HG03469 (cell line): ENCODE results near the gene DGKZ.

Source experiments
- ATAC-seq: cut with Tn5 transposase; IDR thresholded peaks from one replicate; pipeline ENCODE4 v1.9.1; 2021; ENCODE audit warnings: mild to moderate bottlenecking, moderate library complexity, moderate number of reproducible peaks; ENCODE audit not compliant: unreplicated experiment

The DGKZ gene

DNA sequence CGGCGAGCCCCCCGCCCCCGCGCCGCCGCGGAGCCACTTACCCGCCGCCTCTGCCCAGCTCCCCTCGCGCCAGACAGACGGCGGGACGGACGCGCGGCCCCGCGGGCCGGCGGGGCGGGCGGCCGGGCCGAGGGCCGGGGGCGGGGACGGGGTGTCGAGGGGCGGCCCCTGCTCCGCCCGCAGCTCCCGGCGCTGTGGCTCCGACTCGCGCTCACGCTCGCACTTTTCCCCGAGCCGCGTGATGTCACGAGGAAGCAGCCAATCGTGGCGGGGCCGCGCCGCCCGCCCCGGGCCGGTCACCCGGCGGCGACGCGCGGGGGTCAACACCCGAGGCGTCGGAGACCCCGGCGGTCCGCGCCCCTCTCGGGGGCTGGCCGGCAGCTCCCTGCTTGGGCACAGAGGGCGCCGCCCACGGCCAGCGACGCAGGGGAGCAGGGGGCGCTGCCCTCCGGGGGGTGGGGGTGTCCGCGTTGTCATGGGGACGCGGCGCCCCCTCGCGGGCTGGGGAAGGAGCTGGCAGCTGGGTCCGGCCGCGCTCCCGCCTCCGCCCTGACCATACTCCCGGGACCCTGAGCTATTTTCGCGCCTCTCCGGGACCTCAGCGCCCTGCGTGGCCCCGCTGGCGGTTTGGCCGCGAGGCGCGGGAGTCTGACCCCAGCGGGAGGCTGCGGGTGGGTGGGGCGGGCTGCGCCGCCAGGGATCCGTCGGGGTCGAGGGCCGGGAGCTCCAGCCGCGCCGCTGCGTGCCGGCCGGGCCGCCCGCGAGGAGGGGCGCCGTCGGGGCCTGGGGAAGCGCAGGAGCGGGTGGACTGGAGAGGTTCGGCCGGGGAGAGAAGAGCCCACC lies 44.5 kb downstream of the DGKZ start, which contains the start of gene CHRM4:
Gene CHRM4 (minus strand): TSS at position 199 of the 843 bp plus-strand sequence. CDS start 5,219 bp downstream, outside the sequence.
- no peak for ATAC-seq

DNA sequence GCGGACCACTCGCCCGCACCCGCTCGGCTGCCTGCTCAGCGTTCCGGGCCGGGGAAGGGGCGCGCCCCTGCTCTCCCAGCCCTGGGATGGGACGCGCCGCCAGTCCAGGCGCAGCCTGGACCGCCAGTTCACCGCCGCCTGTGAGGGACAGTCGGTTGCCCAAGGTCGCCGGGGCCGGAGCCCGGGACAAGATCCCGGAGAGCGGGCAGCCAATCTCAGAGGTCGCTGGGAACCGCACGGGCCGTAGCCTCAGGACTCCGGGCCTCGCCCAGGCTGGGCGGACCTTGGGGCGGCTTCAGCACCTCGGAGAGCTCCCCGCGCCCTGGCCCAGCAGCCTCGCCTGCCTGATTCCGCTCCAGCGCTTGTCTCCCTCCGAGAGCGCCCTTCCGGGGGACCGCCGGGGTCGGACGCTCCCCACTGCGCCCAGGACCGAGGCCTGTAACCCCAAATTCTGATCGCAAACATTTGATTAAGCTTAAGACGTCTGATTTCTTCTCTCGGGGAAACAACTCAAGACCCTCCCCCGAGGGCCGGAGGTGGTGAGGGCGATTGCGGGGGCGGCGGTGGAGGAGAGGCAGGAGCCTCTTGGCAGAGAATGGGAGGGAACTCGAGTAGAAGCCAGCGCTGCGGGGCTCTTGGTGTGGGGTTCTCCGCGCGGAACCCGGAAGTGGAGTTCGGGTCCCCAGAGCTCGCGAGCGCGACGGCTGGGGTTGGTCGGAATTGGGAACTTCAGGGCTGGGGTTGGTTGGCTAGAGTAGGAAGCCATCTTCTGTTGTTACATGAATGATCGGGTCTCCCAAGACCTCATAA lies 45.4 kb downstream of the DGKZ start:
- ATAC-seq: no peak

DNA sequence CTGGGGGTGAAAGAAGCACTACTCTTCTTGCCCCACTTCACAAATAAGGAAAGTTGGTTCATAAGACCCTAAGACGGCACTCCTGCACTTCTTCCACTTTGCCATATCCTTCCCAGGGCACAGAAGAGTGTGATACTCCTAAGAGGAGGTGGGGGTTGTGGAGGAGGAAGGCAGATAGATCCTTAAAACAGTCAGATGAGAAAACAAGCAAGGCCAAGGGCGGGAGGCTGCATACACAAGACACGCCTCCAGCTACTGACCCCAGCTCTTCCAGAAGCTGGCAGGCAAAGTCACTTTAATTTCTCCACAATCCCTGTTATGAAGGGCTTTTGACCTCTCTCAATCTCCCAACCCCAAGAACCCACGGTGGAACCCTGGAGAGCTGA lies 46.0 kb downstream of the DGKZ start:
- no peak for ATAC-seq

DNA sequence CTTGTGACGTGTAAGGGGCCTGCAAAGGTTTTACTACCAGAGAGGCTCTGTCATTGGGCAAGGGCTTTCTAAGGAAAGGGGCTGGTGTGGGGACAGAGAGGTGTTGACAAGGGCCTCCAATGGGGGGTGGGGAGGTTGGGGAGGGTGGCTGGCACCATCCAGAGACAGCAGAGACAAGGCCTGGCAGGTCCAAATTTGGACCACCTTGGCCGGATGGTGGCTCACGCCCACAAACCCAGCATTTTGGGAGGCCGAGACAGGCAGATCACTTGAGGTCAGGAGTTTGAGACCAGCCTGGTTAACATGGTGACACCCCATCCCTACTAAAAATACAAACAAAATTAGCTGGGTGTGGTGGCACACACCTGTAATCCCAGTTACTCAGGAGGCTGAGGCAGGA lies 46.5 kb downstream of the DGKZ start:
- no peak for ATAC-seq

DNA sequence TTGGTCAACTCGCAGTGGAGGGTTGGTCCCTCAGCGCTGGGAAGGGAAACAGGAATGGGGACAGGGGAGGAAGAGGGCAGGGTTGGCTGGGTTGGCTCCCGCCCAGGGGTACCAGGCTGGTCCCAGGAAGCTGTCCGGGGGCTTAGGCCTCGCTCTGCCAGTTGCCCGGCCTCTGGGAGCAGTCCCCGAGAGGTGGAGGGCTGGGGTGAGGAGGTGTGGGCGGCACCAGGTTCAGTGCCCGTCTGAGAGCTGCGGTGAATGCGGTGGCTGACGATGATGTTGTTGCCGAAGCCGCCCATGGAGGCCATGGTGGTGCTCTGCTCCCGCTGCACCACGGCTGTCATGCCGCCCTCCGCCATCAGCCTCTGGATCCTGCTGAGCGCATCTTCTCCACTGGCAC lies 50.3 kb downstream of the DGKZ start:
- no peak for ATAC-seq

DNA sequence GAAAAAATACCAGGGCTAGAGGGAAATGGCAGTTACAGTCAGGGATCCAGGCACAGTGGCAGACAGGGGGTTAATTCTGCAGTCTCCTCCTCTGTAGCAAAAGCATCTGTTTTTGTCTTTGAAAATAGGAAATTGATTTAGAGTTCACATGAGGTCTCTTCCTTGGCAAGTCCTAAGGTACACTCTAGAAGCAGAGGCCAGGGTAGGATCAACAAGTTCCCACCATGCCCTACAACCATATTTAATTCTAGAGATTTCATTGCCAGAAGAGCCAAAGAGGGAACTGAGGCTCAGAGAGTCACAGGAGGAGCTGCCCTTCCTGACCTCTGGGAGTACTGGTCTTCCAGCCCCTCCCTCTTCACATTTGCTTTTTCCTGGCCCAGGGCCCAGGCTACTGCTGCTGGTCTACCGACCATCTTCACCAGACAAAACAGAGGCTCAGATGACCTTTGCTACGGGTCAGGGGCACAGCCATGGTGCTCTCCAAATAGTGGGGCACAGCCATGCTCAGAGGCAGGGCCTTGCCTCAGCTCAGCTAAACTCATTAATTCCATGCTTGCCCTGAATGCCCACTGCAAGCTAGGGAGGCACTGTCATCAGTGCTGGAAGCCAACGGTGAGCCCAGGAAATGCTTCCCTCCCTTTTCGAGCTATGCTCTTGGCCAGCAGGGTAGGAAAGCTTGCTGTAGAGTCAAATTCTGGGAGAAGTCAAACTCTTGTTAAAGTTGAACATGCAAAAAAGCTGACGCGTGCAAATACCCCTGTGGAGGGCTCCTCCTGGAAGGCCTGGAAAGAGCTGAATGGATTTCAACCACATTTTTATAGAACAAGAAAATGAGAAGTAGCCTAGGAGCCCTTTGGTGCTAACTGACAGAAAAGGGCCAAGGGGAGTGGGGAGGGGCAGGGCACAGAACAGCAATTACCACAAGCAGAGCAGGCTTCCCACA lies 56.0 kb downstream of the DGKZ start:
- no peak for ATAC-seq

DNA sequence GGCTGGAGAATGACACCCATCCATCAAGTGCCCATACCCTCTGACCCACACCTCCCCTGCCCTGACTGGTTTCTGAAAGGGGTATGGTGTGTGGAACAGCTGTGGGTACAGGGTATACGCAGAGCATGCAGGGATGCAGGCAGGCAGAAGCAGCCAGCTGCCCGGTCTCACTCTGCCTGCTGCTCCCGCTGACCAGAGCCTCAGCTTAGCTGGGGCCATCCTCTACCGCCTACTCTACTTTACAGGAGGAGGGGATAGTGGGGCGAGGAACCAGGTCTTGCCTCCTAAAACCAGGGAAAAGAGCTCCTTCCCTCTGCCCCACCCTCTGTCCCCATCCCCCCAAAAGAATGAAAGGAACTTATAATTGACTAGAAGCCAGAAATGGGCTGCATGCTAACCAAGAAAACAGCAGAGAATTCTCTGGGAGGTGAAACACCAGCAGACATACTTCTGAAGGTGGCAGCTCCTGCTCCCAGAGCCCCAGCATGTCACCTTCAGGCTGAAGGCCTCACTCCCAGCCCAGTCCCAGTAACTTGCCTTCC lies 57.3 kb downstream of the DGKZ start:
- no peak for ATAC-seq

DNA sequence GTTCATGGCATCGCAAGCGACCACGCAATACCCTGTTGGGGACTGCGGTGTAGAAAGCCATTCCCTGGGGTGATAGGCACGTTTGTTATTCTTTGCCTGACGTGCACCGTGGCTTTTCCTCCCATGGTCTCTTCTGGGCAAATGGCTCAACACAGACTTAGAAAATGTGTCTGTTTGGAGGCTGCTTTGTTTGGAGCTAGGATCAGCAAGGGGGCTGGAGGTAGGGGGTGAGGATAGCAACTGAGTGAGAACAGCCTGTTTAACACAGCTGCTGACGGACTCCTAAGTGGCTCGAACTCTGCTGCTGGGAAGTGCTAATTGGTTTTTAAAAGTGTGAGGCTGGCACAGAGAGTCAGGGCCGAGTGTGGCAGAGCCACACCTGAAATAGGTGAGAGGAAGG lies 60.4 kb downstream of the DGKZ start:
- ATAC-seq: no peak

DNA sequence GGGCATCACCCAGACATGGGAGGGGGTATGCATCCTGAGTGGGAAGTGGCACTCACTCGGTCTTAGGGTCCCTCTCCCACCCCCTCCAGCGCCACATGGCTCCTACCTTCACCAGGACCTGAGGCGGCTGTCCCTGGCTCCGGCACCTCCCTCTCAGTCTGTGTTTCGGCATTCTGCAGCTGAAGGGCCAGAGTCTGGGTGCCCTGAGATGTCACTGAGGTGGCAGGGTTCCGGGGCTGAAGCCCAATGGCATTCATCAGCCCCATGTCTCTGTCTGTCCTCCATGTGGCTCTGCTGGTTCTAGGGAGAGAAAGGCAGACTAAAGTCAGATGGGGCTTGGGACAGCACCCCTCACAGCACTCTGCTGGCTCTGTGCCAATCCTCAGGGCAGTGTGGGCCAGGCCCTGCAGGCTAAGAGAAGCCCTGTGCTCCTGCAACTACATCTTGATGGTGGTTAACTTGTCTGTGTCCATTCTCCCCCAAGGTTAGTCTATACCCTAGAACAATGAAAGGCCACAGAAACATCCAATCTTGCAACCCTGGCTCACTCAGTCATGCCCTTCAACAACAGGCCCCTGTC lies 61.2 kb downstream of the DGKZ start:
- no peak for ATAC-seq

DNA sequence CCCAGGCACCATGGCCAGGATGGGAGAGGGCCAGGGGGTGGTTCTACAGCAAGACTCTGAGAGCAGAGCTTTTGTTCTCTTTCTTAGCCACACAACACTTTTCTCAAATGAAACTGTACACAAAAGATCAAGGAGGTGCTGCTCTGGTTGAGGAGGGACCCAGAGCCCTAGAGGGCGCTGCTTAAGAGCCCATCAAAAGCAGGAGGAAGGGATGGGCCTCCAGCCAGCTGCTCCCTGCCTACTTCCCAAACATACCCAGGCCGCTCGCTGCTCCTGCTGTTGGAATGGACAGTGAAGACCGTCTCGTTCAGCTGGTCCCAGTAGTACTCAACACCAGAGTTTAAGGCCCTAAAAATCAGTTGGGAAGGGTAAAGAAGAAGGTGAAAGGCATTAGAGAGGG lies 62.8 kb downstream of the DGKZ start:
- ATAC-seq: no peak

DNA sequence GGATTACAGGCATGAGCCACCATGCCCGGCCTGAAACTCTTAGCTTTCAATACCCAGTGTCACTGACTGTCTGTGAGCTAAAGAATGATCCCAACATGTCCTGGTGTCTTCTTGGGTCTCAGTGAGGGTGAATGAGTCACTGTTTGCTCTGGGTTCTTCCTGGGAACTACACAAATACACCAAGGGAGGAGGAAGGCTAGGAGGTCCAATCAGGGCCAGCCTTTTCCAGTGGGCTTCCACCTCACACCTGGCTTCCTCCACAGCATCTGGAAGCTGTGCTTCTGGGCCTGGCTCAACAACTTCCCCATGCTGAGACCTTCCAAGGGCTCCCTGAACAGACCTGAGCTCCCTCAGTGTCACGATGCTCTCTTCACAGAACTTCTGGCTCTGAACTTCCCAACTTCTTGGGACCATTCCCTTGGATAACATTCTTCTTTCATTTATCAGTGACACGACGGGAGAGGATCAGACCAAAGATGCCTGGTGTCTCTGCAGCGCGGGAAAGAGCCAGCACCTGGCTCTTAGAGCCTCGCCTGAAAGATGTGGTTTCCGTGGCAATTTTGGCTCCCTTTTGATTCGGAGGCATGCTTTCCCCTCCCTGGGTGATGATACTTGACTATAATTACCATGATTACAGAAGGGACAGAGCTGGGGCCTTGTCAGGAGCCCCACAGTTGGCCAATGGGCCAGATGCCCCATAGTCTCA lies 66.7 kb downstream of the DGKZ start:
- ATAC-seq: no peak

DNA sequence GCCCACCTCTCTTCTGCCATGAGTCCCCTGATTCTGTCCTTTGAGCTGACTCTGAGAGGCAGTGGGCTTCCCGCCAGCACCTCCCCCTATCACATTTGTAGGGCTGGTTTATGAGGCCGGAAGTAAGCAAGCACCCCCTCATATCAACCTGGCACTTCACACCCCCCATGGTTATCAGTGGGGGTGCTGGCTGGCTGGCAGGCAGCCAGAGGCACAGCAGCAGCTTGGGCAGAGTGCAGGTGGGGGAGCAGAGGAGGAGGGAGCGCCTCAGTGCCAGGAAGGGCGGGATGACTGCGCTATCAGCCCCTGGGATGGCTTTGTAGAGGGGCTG lies 67.2 kb downstream of the DGKZ start:
- ATAC-seq: no peak

DNA sequence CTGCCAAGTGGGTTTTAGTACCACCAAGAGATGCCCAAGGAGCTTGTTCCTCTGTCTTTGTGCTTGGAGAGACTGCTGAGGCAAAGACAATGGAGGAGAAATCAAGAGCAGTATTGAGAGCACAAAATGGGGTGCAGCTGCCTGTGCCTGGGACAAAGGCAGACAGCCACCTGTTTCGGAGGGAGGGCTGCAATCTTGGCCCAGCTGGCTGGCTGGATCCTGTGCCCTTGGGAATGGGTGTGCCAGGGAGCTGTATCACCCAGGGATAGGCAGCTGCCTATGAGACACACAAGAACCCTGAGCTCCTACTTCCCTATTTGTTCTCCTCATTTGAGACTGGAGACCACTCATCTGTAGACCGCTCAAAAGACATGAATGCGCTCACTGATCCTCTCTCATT lies 67.6 kb downstream of the DGKZ start:
- ATAC-seq: no peak

DNA sequence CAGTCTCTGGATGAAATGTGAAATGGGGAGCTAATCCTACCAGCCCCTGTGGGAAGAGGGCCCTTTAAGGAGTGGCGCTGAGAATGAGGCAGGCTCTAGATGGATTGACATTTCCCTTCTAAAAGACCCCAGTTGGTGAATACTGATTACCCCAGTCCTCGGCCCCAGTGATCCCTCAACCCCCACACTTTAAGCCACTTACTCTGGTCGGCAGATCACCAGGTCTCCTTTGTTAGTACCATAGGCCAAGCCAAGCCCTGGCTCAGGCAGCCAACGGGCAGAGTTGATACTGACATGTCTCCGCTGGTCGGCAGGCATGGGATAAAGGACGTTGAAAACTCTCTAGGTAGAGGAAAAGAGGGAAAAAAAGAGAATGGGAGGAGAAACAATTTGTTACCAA lies 70.4 kb downstream of the DGKZ start:
- no peak for ATAC-seq

DNA sequence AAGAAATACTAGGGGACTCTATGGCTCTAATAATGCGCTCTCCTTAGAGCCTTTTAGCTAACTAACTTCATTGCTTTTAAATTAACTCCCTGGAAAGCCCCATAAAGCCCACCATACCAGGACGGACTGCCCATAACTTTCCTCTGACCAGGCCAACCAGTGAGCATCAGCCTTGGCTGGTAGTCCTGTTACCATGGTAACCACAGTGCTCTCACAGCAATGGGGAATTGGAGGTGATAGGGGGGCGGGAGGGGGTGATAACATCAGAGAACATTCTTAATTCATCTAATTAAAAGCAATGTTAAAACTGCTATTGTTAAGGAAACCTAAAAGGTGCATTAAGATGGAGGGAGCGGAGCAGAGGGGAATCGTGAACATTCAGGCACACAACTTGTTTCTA lies 71.5 kb downstream of the DGKZ start:
- no peak for ATAC-seq

DNA sequence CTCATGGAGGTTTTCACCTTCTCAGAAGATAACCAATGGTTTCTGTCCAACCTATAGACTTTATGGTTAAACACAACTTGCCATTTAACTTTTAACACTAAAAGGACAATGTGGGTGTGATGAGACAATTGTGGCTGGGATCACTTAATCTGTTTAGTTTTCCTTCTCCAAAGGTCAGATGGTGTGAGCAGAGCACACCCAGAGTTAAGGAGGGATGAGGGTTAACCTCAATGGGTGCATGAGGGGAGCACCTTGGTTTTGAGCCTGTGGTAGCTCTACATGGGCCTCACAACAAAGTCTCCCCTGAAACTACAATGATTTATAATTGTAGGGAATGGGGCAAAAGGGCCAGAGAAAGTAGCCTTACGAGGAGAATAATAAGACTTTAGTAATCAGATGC lies 73.2 kb downstream of the DGKZ start:
- no peak for ATAC-seq

DNA sequence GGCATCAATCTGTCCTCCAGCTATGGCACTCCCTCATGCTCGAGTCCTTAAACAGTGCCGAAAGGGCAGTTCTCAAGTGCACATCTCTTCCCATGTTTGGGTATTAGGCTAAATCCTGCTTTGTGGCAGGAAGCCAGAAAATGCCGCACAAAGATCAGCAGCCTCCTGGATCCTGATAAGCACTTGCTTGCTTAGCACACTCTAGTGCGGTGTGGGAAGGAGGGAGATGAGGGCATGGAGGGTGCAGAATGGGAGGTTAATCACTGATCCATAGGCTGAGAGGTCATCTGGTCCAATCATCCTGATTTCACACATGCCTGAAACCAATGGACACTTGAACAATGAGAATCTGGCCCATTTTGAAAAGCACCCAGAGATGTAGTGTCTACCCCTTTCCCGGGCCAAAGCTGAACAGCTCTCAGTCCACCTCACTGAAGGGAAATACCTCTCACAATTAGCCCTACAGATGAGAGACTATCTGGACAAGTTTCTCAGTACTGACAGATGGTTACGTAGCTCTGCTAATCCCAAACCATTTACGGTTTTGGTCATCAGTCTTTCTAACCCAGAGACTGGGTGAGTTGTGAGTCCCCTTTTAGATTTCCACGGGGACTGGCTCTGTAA lies 74.1 kb downstream of the DGKZ start:
- no peak for ATAC-seq

DNA sequence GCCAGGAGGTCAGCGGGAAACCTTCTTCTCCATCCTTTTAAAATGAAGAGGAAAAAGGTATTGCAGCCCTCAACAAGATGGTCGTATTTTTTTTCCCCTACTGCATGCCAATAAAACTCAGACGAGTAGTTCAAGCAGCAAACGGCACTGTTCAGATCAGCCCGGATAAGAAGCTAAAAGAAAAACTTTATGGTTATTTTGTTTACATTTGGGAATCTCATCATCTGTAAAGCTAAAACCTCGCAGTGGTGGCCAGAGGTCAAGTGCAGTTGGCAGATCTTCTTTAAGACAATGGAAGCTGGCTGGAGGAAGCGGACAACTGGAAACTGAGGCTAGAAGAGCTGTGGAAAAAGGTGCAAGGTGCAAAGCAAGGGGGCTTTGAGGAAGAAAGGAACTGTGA lies 75.3 kb downstream of the DGKZ start:
- no peak for ATAC-seq

DNA sequence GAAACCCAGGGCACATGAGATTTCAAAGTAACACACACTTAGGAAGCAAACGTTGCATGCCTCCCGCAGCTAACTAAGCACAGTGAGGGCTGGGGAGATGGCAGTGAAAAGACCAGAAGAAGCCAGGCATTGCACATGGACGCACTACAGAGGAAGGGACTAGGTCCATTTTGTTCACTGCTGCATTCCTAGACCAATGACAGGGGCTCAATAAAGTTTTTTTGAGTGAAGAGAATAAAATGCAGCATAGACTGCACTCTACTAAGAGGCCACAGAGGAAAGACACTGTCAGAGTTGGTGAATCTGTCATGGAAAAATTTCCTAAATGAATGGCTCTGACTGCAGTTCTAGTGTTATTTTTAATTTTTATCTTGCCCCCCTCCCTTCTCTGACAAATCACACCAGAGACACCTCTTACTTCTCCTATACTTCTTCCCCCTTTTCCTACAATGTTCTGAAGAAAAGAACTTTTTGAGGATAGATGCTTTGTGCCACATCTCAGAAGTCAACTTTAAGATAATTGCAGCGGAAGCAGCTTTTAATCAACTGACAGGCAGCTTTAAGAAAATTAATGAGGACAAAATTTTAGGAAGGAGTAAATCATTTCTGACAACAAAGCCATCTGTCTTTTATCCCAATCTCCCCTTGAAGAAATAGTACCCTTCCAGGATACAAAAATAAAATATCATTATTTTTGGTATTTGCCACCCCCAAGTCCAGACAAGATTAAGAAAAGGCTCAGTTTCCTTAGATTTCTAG lies 79.1 kb downstream of the DGKZ start:
- ATAC-seq: no peak
